K562 (cell line): Measurements from ENCODE around the gene SLC7A9. TPM values are rescaled to one million over a fixed set of nuclear protein-coding genes. Genes with fewer than 3 reads are reported as not detected.
A peak's percentile ranks its signal among the peaks of the same experiment; 100 is the strongest.

Source experiments
- ATAC-seq: fragments of 200-7000 bp; cut with Tn5 transposase; 3 replicates; pipeline ENCODE4 v1.9.1; 2020; ENCODE audit warnings: moderate library complexity
- BruUV-seq: library from RNA; stranded (reverse); fragments of 400-500 nt; replicated peaks from 2 replicates; lab custom pipeline; 2021; lab: Mats Ljungman, UMichigan
- CTCF ChIA-PET: fragments of 300-600 bp; formaldehyde crosslinking; extraction: SDS; loops from one replicate; lab custom pipeline; 2021; ENCODE audit warnings: low intra/inter-chr PET ratio; lab: Yijun Ruan, JAX
- POLR2A ChIA-PET: fragments of 300-600, 350-650 bp; sonication (Branson Sonifier 250); formaldehyde crosslinking; extraction: SDS; loops from one replicate; lab custom pipeline; 2021; ENCODE audit warnings: antibody characterized with exemption, inconsistent platforms; lab: Yijun Ruan, JAX
- DNase-seq, 4 experiments: peaks; one replicate each; pipeline versions ENCODE4 v3.0.0 to v3.0.0-alpha.2; 2011 to 2018; ENCODE audit warnings: low spot score in 3 of 4, mixed read lengths in 3 of 4; ENCODE audit errors: extremely low read depth in 1 of 4
- FAIRE-seq: peaks from 2 replicates; lab custom pipeline; 2011; peaks lifted over from hg19 to GRCh38; lab: Jason Lieb, UNC
- H2AFZ ChIP-seq: 2 replicates; pipeline ENCODE4 v1.6.0; 2011; ENCODE audit warnings: low read depth, low read length, control low read depth, inconsistent platforms
- H3K27ac ChIP-seq: fragments of 200-600 bp; 3 replicates; pipeline ENCODE4 v1.8.0; 2011; ENCODE audit warnings: low read depth, mild to moderate bottlenecking, control low read depth, inconsistent platforms, low read length, moderate library complexity, mixed read lengths; ENCODE audit errors: extremely low read depth
- H3K27me3 ChIP-seq, 2 experiments: fragments of 300-600 bp in 1 of 2; 2 replicates in 1 of 2; 3 replicates in 1 of 2; pipeline versions ENCODE4 v1.6.0 to v1.8.0; 2011; ENCODE audit warnings: inconsistent platforms in 2 of 2, low read length in 2 of 2, mild to moderate bottlenecking in 1 of 2, mixed read lengths in 1 of 2, moderate library complexity in 1 of 2; ENCODE audit not compliant: control insufficient read depth in 2 of 2, insufficient read depth in 2 of 2
- H3K36me3 ChIP-seq: fragments of 300-600 bp; 3 replicates; pipeline ENCODE4 v1.8.0; 2011; ENCODE audit warnings: mild to moderate bottlenecking, low read length, inconsistent platforms; ENCODE audit not compliant: control insufficient read depth, insufficient read depth
- H3K4me1 ChIP-seq, 2 experiments: fragments of 200-600 bp in 1 of 2; replicated peaks in 1 of 2; 2 replicates in 1 of 2; 3 replicates in 1 of 2; pipeline versions ENCODE4 v1.5.1 to v1.8.0; 2011; ENCODE audit warnings: inconsistent platforms in 2 of 2, low read length in 2 of 2, mild to moderate bottlenecking in 1 of 2, mixed read lengths in 1 of 2, moderate library complexity in 1 of 2; ENCODE audit not compliant: control insufficient read depth in 2 of 2, insufficient read depth in 2 of 2
- H3K4me2 ChIP-seq: 2 replicates; pipeline ENCODE4 v1.6.1; 2011; ENCODE audit warnings: low read length, control low read depth, inconsistent platforms, mixed read lengths; ENCODE audit not compliant: insufficient read depth
- H3K4me3 ChIP-seq: fragments of 200-600 bp; sonication (generic), shearing (Covaris generic); 2 replicates; pipeline ENCODE4 v1.5.1; 2016; ENCODE audit warnings: control low read depth, inconsistent platforms
- H3K79me2 ChIP-seq: fragments of 200-600 bp; 3 replicates; pipeline ENCODE4 v1.8.0; 2011; ENCODE audit warnings: low read length, inconsistent platforms; ENCODE audit not compliant: control insufficient read depth, insufficient read depth
- H3K9ac ChIP-seq, 2 experiments: 2 replicates each; pipeline versions ENCODE4 v1.6.0 to v1.6.1; 2011; ENCODE audit warnings: low read depth in 2 of 2, low read length in 2 of 2, control low read depth in 1 of 2, inconsistent platforms in 1 of 2, mild to moderate bottlenecking in 1 of 2, mixed read lengths in 1 of 2; ENCODE audit not compliant: insufficient read depth in 1 of 2
- H3K9me1 ChIP-seq: one replicate; pipeline ENCODE4 v1.6.0; 2011; ENCODE audit warnings: inconsistent platforms, mild to moderate bottlenecking, low read length, moderate library complexity; ENCODE audit not compliant: control insufficient read depth, insufficient read depth
- H3K9me3 ChIP-seq: replicated peaks from 2 replicates; pipeline ENCODE4 v1.5.1; 2011; ENCODE audit warnings: low read depth, low read length, inconsistent platforms; ENCODE audit not compliant: control insufficient read depth, insufficient read depth
- H4K20me1 ChIP-seq: replicated peaks from 2 replicates; pipeline ENCODE4 v1.6.1; 2011; ENCODE audit warnings: low read length, inconsistent platforms, mixed read lengths; ENCODE audit not compliant: control insufficient read depth, insufficient read depth
- CREBBP ChIP-seq: IDR thresholded peaks from one replicate; pipeline ENCODE4 v1.6.1; 2012; ENCODE audit warnings: low read depth, mild to moderate bottlenecking, control low read depth, inconsistent platforms, low read length
- DDX20 ChIP-seq: fragments of 450-650 bp; IDR thresholded peaks from 2 replicates; pipeline ENCODE4 v1.6.1; 2016; ENCODE audit warnings: missing genetic modification characterization, low read depth, mild to moderate bottlenecking, missing compliant biosample characterization, moderate library complexity
- LARP7 ChIP-seq: fragments of 450-650 bp; IDR thresholded peaks from 2 replicates; pipeline ENCODE4 v1.6.1; 2016
- PHTF2 ChIP-seq: fragments of 250-450 bp; sonication (Bioruptor Pico); IDR thresholded peaks from 2 replicates; pipeline ENCODE4 v1.5.0; 2021; ENCODE audit warnings: mild to moderate bottlenecking
- POLR2B ChIP-seq: fragments of 450-650 bp; IDR thresholded peaks from 2 replicates; pipeline ENCODE4 v1.6.1; 2018; ENCODE audit warnings: low read depth; ENCODE audit not compliant: partially characterized antibody
- RBM25 ChIP-seq: fragments of 200-400 bp; formaldehyde crosslinking; IDR thresholded peaks from 2 replicates; pipeline ENCODE4 v1.6.1; 2018; ENCODE audit warnings: low read length, low read depth, moderate library complexity; ENCODE audit not compliant: severe bottlenecking
- SPI1 ChIP-seq: IDR thresholded peaks from 2 replicates; pipeline ENCODE4 v1.6.1; 2011; ENCODE audit warnings: low read depth, low read length, control low read depth, borderline replicate concordance
- SREBF2 ChIP-seq: sonication (generic); formaldehyde crosslinking; IDR thresholded peaks from 2 replicates; pipeline ENCODE4 v1.4.0; 2020; ENCODE audit warnings: mild to moderate bottlenecking, missing genetic modification reagents
- WGBS: fragments of 100-300 bp; shearing (Covaris generic); methylation state at CpG from one replicate; pipeline ENCODE4 v1.1.6; 2016; ENCODE audit warnings: low coverage, mixed read lengths; ENCODE audit not compliant: insufficient coverage; ENCODE audit errors: missing lambda C conversion rate; 5-methylcytosine and 5-hydroxymethylcytosine counted together
- in situ Hi-C: fragments of 300-500 bp; cut with MboI; formaldehyde crosslinking; loops from 4 replicates; pipeline ENCODE4 v1.15.0; 2018; ENCODE audit warnings: inconsistent platforms, mixed read lengths
- intact Hi-C: fragments of 100-400 bp; cut with micrococcal nuclease; formaldehyde crosslinking; loops from 2 replicates; pipeline ENCODE4 v1.14.2; 2022
- polyA plus RNA-seq, 8 experiments: library from polyadenylated mRNA; depleted of rRNA in 4 of 8; stranded (reverse) in 5 of 8; unstranded in 3 of 8; fragments of >200 nt; fragmentation: Nextera tagmentation in 2 of 8; fragmentation: Illumina TruSeq in 1 of 8; extraction: Ambion mirVana in 2 of 8; extraction: Trizol in 1 of 8; gene quantifications; 2 replicates each; pipeline versions ENCODE4 v1.2.1 to v1.2.3, GENCODE V29; 2011 to 2014; ENCODE audit warnings: inconsistent platforms in 1 of 8, missing spikeins in 1 of 8
- total RNA-seq, 7 experiments: library from RNA; depleted of rRNA in 6 of 7; stranded (reverse); fragments of >200 nt in 6 of 7; fragmentation: Illumina TruSeq in 2 of 7; extraction: Trizol in 2 of 7; gene quantifications; 2 replicates each; pipeline versions ENCODE4 v1.2.1 to v1.2.3, GENCODE V29; 2011 to 2021; ENCODE audit warnings: low replicate concordance in 1 of 7
- TF ChIP-seq, protein P1 (sequence below): fragments of 450-650 bp; IDR thresholded peaks from 2 replicates; pipeline ENCODE4 v1.6.1; 2016; ENCODE audit warnings: antibody characterized with exemption
- TF ChIP-seq, protein P2 (sequence below), 2 experiments: IDR thresholded peaks in 1 of 2; conservative IDR thresholded peaks in 1 of 2; 2 replicates each; pipeline ENCODE4 v1.6.1; 2016; ENCODE audit warnings: low read depth in 2 of 2, mild to moderate bottlenecking in 1 of 2, missing compliant biosample characterization in 1 of 2, missing genetic modification characterization in 1 of 2, moderate library complexity in 1 of 2

Gene SLC7A9
- total and polyA plus RNA-seq, 9 of the 15 experiments (the other 6 are each of a cell fraction or from before 2014, with no cell fraction given), result not detected

DNA sequence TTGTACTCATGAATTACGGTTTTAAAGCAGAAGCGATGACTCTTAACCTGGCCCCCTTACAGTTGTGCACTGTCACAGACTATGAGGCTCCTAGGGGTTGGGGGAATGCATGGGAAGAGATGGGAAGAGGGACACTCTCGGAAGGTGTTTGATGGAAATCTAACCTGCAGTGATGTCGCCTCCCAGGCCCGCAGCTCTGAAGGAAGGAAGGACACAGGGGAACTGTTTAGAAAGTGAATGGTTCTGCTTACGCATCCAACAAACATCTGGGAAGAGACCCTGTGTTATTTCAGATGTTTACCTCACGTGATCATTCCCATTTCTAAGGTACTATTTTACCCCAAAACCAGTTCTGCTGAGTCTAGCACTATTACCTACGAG is 48.0 kb upstream of the SLC7A9 start (continued):
- TF ChIP-seq DDX20 (tag) (no peak), POLR2B (no peak)

DNA sequence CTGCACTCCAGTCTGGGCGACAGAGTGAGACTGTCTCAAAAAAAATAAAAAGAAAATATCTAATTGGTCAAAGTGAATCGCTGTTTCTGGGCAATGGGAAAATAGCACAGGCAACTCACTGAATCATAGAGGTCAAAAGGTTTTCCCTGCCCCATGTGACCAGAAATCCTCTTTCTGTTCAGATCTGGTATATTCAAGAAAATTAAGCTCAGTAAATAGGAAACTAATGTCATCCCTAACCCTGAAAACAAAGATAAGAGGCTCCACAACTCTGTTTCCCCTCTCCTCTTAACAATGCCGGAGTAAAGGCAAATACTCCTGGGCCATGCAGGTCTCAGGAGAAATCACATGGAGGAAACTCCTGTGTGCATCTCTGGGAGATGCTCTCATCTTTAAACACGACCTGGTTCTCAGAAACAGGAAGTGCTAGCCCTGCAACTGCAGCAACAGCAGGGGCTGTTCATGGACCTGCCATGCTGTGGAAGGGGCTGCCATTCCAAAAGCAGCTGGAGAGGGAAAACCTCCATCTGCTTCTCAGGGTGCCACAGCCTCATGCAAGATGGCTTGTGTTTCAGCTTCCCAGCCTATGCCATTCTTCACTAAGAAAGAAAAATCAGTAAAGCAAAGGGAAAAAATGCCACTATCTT is 47.5 kb upstream of the SLC7A9 start:
- Histone ChIP-seq H3K4me3 (no peak overlapping the region), H3K79me2 (no peaks in the 10 kb centered on the region), H3K9me3 (no peaks in the 10 kb centered on the region), H3K4me2 (no peak overlapping the region), H3K27me3 (no peaks in the 10 kb centered on the region), H3K9me1 (no peaks in the 10 kb centered on the region), H4K20me1 (no peaks in the 10 kb centered on the region; the same call in 1 of the 2 replicates), H3K4me1 (no peaks in the 10 kb centered on the region), H3K27ac (no peak overlapping the region), H3K9ac (no peak overlapping the region), H3K36me3 (no peaks in the 10 kb centered on the region), H2AFZ (no peak overlapping the region)
- BruUV-seq, result no TSS peak
- no peak for DNase-seq
- WGBS, result 24% methylated on average over 4 of the region's 4 CpGs
- intact Hi-C loops, result no loop called here
- in situ Hi-C loops, result no loop called here
- ATAC-seq, result no peak
- FAIRE-seq, result no peak
- TF ChIP-seq, protein P1, sequence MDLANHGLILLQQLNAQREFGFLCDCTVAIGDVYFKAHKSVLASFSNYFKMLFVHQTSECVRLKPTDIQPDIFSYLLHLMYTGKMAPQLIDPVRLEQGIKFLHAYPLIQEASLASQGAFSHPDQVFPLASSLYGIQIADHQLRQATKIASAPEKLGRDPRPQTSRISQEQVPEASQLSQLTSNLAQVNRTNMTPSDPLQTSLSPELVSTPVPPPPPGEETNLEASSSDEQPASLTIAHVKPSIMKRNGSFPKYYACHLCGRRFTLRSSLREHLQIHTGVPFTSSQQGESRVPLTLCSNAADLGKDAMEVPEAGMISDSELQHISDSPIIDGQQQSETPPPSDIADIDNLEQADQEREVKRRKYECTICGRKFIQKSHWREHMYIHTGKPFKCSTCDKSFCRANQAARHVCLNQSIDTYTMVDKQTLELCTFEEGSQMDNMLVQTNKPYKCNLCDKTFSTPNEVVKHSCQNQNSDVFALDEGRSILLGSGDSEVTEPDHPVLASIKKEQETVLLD, result no peak
- TF ChIP-seq SREBF2 (no peak), CREBBP (no peak), RBM25 (no peak), PHTF2 (CRISPR knock-in tag) (no peak), SPI1 (peak; percentile 93), LARP7 (no peak)
- TF ChIP-seq, protein P2, sequence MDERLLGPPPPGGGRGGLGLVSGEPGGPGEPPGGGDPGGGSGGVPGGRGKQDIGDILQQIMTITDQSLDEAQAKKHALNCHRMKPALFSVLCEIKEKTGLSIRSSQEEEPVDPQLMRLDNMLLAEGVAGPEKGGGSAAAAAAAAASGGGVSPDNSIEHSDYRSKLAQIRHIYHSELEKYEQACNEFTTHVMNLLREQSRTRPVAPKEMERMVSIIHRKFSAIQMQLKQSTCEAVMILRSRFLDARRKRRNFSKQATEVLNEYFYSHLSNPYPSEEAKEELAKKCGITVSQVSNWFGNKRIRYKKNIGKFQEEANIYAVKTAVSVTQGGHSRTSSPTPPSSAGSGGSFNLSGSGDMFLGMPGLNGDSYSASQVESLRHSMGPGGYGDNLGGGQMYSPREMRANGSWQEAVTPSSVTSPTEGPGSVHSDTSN (CRISPR knock-in tag; IDR thresholded peaks at IDR 0.05; ENCODE audit: low read depth), result no peak
- TF ChIP-seq, protein P2 (tag; conservative IDR thresholded peaks at IDR 0.05; ENCODE audit: low read depth), result no peak
- CTCF ChIA-PET, result no interaction called here
- POLR2A ChIA-PET, result no interaction called here
